Left ventricle myocardium inferior (tissue), 1 donor: ENCODE results near the gene RNF187. TPM values are rescaled to one million over a fixed set of nuclear protein-coding genes. Genes with fewer than 3 reads are reported as not detected.

Experiments
- DNase-seq: peaks from one replicate; pipeline ENCODE4 v3.0.0-alpha.2; 2020
- H3K27ac ChIP-seq: fragments of 200-600 bp; replicated peaks from 2 replicates; pipeline ENCODE4 v1.8.0; 2021
- H3K27me3 ChIP-seq: fragments of 200-600 bp; 2 replicates; pipeline ENCODE4 v1.8.0; 2021; ENCODE audit warnings: low read depth
- H3K36me3 ChIP-seq: fragments of 200-600 bp; 2 replicates; pipeline ENCODE4 v1.8.0; 2021
- H3K4me1 ChIP-seq: fragments of 200-600 bp; 2 replicates; pipeline ENCODE4 v1.8.0; 2021
- H3K4me3 ChIP-seq: fragments of 200-600 bp; 2 replicates; pipeline ENCODE4 v1.8.0; 2021; ENCODE audit warnings: mild to moderate bottlenecking, moderate library complexity
- H3K9me3 ChIP-seq: fragments of 200-600 bp; replicated peaks from 2 replicates; pipeline ENCODE4 v1.8.0; 2021
- intact Hi-C: fragments of 100-400 bp; cut with micrococcal nuclease; formaldehyde crosslinking; loops from one replicate; pipeline ENCODE4 v1.11.0; 2022
- total RNA-seq: library from RNA; stranded (reverse); fragmentation: NEBNext Ultra II Directional; extraction: Animal tissue kit (Norgen Biotek cat#: 25700); gene quantifications from one replicate; pipeline ENCODE4 v1.2.1, GENCODE V29; 2021
- TF ChIP-seq, protein P1 (sequence below): fragments of 200-600 bp; IDR thresholded peaks from 2 replicates; pipeline ENCODE4 v1.8.0; 2021; ENCODE audit warnings: antibody characterized with exemption, mild to moderate bottlenecking, borderline replicate concordance
- donor health status: DM: no; HTN: yes; CAD: no; lungs with severe emphysema.

RNF187 gene
- total RNA-seq, 1 donor from 2014 or later = 79.5 TPM

DNA sequence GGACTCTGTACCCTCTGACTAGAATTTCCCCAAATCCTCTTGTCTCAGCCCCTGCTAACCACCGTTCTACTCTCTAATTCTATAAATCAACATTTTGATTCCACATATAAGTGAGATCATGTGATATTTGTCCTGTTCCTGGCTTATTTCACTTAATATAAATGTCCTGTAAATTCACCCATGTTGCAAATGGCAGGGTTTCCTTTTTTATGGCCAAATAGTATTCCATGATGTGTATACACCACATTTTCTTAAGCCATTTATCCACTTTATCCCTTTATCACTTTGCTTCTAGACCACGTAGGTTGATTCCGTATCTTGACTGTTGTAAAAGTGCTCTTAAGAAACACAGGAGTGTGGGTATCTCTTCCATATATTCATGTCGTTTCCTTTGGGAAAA is 8.9 kb downstream of the RNF187 start:
- peaks cover 7% of the 10 kb centered on the region for H3K4me1 ChIP-seq
- H3K9me3 ChIP-seq = no peaks in the 10 kb centered on the region
- no peak for DNase-seq
- no peaks in the 10 kb centered on the region for H3K27me3 ChIP-seq
- TF ChIP-seq, protein P1, sequence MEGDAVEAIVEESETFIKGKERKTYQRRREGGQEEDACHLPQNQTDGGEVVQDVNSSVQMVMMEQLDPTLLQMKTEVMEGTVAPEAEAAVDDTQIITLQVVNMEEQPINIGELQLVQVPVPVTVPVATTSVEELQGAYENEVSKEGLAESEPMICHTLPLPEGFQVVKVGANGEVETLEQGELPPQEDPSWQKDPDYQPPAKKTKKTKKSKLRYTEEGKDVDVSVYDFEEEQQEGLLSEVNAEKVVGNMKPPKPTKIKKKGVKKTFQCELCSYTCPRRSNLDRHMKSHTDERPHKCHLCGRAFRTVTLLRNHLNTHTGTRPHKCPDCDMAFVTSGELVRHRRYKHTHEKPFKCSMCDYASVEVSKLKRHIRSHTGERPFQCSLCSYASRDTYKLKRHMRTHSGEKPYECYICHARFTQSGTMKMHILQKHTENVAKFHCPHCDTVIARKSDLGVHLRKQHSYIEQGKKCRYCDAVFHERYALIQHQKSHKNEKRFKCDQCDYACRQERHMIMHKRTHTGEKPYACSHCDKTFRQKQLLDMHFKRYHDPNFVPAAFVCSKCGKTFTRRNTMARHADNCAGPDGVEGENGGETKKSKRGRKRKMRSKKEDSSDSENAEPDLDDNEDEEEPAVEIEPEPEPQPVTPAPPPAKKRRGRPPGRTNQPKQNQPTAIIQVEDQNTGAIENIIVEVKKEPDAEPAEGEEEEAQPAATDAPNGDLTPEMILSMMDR = no peak
- peaks cover 42% of the 10 kb centered on the region for H3K36me3 ChIP-seq
- H3K27ac ChIP-seq = no peak overlapping the region
- intact Hi-C loops = no loop called here
- no peak overlapping the region for H3K4me3 ChIP-seq

DNA sequence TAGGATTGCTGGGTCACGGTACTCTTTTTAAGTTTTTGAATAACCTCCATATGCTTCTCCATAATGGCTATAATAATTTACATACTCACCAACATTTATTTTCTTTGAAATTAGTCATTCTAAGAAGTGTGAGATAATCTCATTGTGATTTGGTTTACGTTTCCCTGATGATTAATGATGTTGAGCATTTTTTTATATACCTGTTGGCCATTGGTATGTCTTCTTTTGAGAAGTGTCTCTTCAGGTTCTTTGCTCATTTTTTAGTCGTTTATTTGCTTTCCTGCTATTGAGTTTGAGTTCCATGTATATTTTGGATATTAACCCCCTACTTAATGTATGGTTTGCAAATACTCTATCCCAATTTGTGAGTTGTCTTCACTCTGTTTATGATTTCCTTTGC is 9.3 kb downstream of the RNF187 start:
- Histone ChIP-seq H3K9me3 (no peaks in the 10 kb centered on the region), H3K4me3 (no peak overlapping the region), H3K27me3 (no peaks in the 10 kb centered on the region), H3K36me3 (peaks cover 42% of the 10 kb centered on the region), H3K4me1 (peaks cover 10% of the 10 kb centered on the region), H3K27ac (no peak overlapping the region)
- TF ChIP-seq, protein P1 = no peak
- intact Hi-C loops = no loop called here
- no peak for DNase-seq

DNA sequence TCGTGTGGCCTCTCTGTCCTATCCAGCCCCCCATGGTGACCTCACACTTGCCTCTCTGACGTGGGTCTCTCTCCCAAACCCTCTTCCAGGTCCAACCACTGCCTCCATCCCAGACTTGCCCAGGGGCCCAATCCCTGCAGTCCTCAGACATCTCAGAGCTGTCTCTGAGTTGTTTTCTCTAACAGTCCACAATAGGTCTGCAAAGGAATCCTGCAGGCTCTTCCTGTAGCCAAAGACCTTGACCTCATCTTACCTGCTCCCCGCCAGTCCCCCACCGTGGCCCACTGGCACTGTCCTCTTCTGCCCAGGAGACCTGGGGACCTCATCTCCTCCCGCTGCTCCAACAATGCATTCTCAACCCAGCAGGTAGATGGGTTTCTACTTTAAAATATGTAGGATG is 10.0 kb downstream of the RNF187 start:
- peaks cover 11% of the 10 kb centered on the region for H3K4me1 ChIP-seq
- intact Hi-C loops = no loop called here
- TF ChIP-seq, protein P1 = no peak
- no peak overlapping the region for H3K27ac ChIP-seq
- no peak overlapping the region for H3K4me3 ChIP-seq
- H3K27me3 ChIP-seq = no peaks in the 10 kb centered on the region
- no peak for DNase-seq
- no peaks in the 10 kb centered on the region for H3K9me3 ChIP-seq
- peaks cover 36% of the 10 kb centered on the region for H3K36me3 ChIP-seq

DNA sequence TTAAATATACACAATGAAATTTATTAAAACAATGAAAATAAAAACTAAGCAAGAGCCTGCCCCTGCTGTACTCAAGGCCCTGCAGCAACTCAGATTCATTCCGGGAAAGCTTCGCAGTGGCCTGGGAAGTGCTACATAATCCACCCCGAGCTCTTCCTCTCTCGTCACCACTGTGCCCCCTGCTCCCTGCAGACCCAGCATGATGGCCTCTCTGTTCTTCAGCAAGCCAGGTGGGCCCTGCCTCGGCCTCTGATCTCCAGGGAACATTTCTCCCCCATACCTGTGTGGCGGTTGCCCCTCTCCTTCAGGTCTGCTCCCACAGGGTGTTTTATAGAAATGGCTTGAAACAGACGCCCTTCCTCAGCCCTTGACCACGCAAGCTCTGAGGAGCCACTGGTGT is 10.6 kb downstream of the RNF187 start:
- no peak for DNase-seq
- peaks cover 34% of the 10 kb centered on the region for H3K36me3 ChIP-seq
- H3K9me3 ChIP-seq = no peaks in the 10 kb centered on the region
- H3K4me1 ChIP-seq = peaks cover 11% of the 10 kb centered on the region
- intact Hi-C loops = no loop called here
- no peak overlapping the region for H3K4me3 ChIP-seq
- no peak overlapping the region for H3K27ac ChIP-seq
- TF ChIP-seq, protein P1 = no peak
- H3K27me3 ChIP-seq = no peaks in the 10 kb centered on the region

DNA sequence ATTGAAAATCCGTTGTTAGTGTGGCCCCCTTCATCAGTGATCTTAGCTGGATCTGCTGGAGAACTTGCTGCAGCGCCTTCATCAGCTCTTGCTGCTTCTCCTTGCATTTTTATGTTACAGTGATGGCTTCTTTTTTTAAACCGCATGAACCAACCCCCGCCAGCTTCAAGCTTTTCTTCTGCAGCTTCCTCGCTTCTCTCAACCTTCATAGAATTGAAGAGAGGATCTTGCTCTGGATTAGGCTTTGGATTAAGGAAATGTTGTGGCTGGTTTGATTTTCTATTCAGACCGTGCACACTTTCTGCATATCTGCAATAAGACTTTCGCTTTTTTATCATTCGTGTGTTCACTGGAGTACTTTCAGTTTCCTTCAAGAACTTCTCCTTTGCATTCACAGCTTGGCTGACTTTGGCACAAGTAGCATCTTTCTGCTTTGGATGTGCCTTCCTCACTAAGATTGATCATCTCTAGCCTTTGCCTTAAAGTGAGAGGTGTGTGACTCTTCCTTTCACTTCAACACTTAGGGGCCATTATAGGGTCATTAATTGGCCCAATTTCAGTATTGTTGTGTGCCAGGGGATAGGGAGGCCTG is 13.1 kb downstream of the RNF187 start:
- Histone ChIP-seq H3K27ac (no peak overlapping the region), H3K4me3 (no peak overlapping the region)

More for the DNA sequence above, 13.1 kb downstream of the RNF187 start:
- Histone ChIP-seq H3K36me3 (peaks cover 10% of the 10 kb centered on the region), H3K4me1 (peaks cover 11% of the 10 kb centered on the region), H3K9me3 (no peaks in the 10 kb centered on the region), H3K27me3 (no peaks in the 10 kb centered on the region)
- intact Hi-C loops = no loop called here
- TF ChIP-seq, protein P1 = no peak
- no peak for DNase-seq
